ENCODE results near the gene DAD1. TPM values are rescaled to one million over a fixed set of nuclear protein-coding genes. Genes with fewer than 3 reads are reported as not detected.
A peak's percentile ranks its signal among the peaks of the same experiment; 100 is the strongest.

Gene DAD1
- total RNA-seq, 1 experiment from 2014 or later, result 459 TPM

- Histone ChIP-seq H3K9ac (ENCODE audit: low read length) (no peak overlapping the region), H3K36me3 (ENCODE audit: insufficient read depth, low read length) (no peaks in the 10 kb centered on the region), H2AFZ (ENCODE audit: low read length) (no peak overlapping the region), H3K27me3 (ENCODE audit: low read length) (0 out of 2 replicates have a peak, but pooled peaks cover 5% of the 10 kb centered on the region), H3K79me2 (ENCODE audit: low read length) (no peaks in the 10 kb centered on the region), H3K4me1 (ENCODE audit: low read length) (peaks cover 43% of the 10 kb centered on the region), H3K27ac (ENCODE audit: low read length) (no peak overlapping the region), H3K9me2 (replicated peaks; ENCODE audit: insufficient read depth, low read length) (no peaks in the 10 kb centered on the region), H4K20me1 (ENCODE audit: insufficient read depth, low read depth, low read length) (no peaks in the 10 kb centered on the region), H3K4me3 (ENCODE audit: low read length) (no peak overlapping the region), H3K4me2 (ENCODE audit: low read depth, low read length, poor library complexity, severe bottlenecking) (peak overlapping the region; percentile 7), H3K9me3 (ENCODE audit: low read length) (no peaks in the 10 kb centered on the region)
- DNase-seq, result no peak
These were observed 71.8 kb downstream of the DAD1 start for GRCh38 chr14:22517117-22517720.

GRCh38 chr14:22515929-22516328 lies 73.1 kb downstream of the DAD1 start:
- H2AFZ ChIP-seq (ENCODE audit: low read length), result no peak overlapping the region

More at GRCh38 chr14:22515929-22516328, 73.1 kb downstream of the DAD1 start:
- Histone ChIP-seq H4K20me1 (ENCODE audit: insufficient read depth, low read depth, low read length) (no peaks in the 10 kb centered on the region), H3K4me3 (ENCODE audit: low read length) (no peak overlapping the region), H3K9ac (ENCODE audit: low read length) (no peak overlapping the region), H3K4me1 (ENCODE audit: low read length) (peaks cover 34% of the 10 kb centered on the region), H3K36me3 (ENCODE audit: insufficient read depth, low read length) (no peaks in the 10 kb centered on the region), H3K79me2 (ENCODE audit: low read length) (no peaks in the 10 kb centered on the region), H3K4me2 (ENCODE audit: low read depth, low read length, poor library complexity, severe bottlenecking) (no peak overlapping the region), H3K27me3 (ENCODE audit: low read length) (0 out of 2 replicates have a peak, but pooled peaks cover 5% of the 10 kb centered on the region), H3K27ac (ENCODE audit: low read length) (no peak overlapping the region), H3K9me3 (ENCODE audit: low read length) (no peaks in the 10 kb centered on the region), H3K9me2 (replicated peaks; ENCODE audit: insufficient read depth, low read length) (no peaks in the 10 kb centered on the region)
- no peak for DNase-seq

Small RNA genes within 50 kb of the gene (small RNA-seq; reads per million reads assigned to genes)
- gene TRAJ1, result not detected
- gene TRAJ10, result not detected
- not detected for gene TRAJ11
- not detected for gene TRAJ12
- gene TRAJ13, result not detected
- gene TRAJ14, result not detected
- not detected for gene TRAJ16
- gene TRAJ17, result not detected
- not detected for gene TRAJ18
- not detected for gene TRAJ19
- not detected for gene TRAJ2
- gene TRAJ20, result not detected
- not detected for gene TRAJ21
- not detected for gene TRAJ22
- not detected for gene TRAJ23
- not detected for gene TRAJ24
- gene TRAJ25, result not detected
- not detected for gene TRAJ26
- gene TRAJ27, result not detected
- not detected for gene TRAJ28
- gene TRAJ3, result not detected
- gene TRAJ4, result not detected
- not detected for gene TRAJ5
- gene TRAJ6, result not detected
- gene TRAJ7, result not detected
- not detected for gene TRAJ8
- gene TRAJ9, result not detected

Other genes with a start within 250 kb of the DAD1 start
- gene ABHD4, start 9.1 kb upstream of the DAD1 start, total RNA-seq (2014; rRNA removed; shearing (Covaris generic); ENCODE audit: low replicate concordance), result 3.8 and 6.1 TPM in 2 replicates
- not detected in 2 replicates for gene OR6J1, start 55.1 kb upstream of the DAD1 start, total RNA-seq (2014; rRNA removed; shearing (Covaris generic); ENCODE audit: low replicate concordance)
- gene OXA1L, start 177.5 kb upstream of the DAD1 start, total RNA-seq (2014; rRNA removed; shearing (Covaris generic); ENCODE audit: low replicate concordance), result 250 and 484 TPM in 2 replicates
- gene SLC7A7, start 226.2 kb upstream of the DAD1 start, total RNA-seq (2014; rRNA removed; shearing (Covaris generic); ENCODE audit: low replicate concordance), result 1.9 and 3.5 TPM in 2 replicates
- gene MRPL52, start 240.7 kb upstream of the DAD1 start, total RNA-seq (2014; rRNA removed; shearing (Covaris generic); ENCODE audit: low replicate concordance), result 71.3 and 107 TPM in 2 replicates
- gene MMP14, start 247.4 kb upstream of the DAD1 start, total RNA-seq (2014; rRNA removed; shearing (Covaris generic); ENCODE audit: low replicate concordance), result 0.72 and 1.9 TPM in 2 replicates

All from Karpas-422 (cell line).